CD14-positive monocyte (primary cell): ENCODE results near the gene PSORS1C2. TPM values are rescaled to one million over a fixed set of nuclear protein-coding genes. Genes with fewer than 3 reads are reported as not detected.

ENCODE experiments used
- DNase-seq, 3 donors: peaks; one replicate each; pipeline ENCODE4 v3.0.0-alpha.2; 2011 to 2022
- H2AFZ ChIP-seq: 2 replicates; pipeline ENCODE4 v1.6.0; 2012; ENCODE audit warnings: mild to moderate bottlenecking, low read depth, low read length, inconsistent platforms; ENCODE audit not compliant: insufficient read depth, poor library complexity, severe bottlenecking
- H3K27ac ChIP-seq, 2 donors: 1 replicate in 1 of 2; 2 replicates in 1 of 2; pipeline ENCODE4 v1.5.1; 2012 to 2013; ENCODE audit warnings: low read length in 2 of 2, control low read depth in 1 of 2, inconsistent platforms in 1 of 2, low read depth in 1 of 2, mild to moderate bottlenecking in 1 of 2
- H3K27me3 ChIP-seq, 2 donors: one replicate each; pipeline versions ENCODE4 v1.6.0 to v1.6.1; 2011 to 2013; ENCODE audit warnings: low read length in 2 of 2; ENCODE audit not compliant: control insufficient read depth in 2 of 2, insufficient read depth in 2 of 2
- H3K36me3 ChIP-seq, 2 donors: replicated peaks in 1 of 2; 1 replicate in 1 of 2; 2 replicates in 1 of 2; pipeline versions ENCODE4 v1.5.1 to v1.6.1; 2012 to 2013; ENCODE audit warnings: low read length in 2 of 2, control low read depth in 1 of 2, inconsistent platforms in 1 of 2, mild to moderate bottlenecking in 1 of 2; ENCODE audit not compliant: insufficient read depth in 2 of 2, control insufficient read depth in 1 of 2
- H3K4me1 ChIP-seq, 2 donors: 1 replicate in 1 of 2; 2 replicates in 1 of 2; pipeline versions ENCODE4 v1.5.1 to v1.6.1; 2012 to 2013; ENCODE audit warnings: low read length in 2 of 2, control low read depth in 1 of 2, inconsistent platforms in 1 of 2, mild to moderate bottlenecking in 1 of 2, moderate library complexity in 1 of 2; ENCODE audit not compliant: insufficient read depth in 2 of 2, control insufficient read depth in 1 of 2
- H3K4me2 ChIP-seq: replicated peaks from 2 replicates; pipeline ENCODE3; 2012; ENCODE audit warnings: low read length, moderate library complexity, mild to moderate bottlenecking; ENCODE audit not compliant: poor library complexity, severe bottlenecking; ENCODE audit errors: extremely low read depth
- H3K4me3 ChIP-seq, 3 experiments: fragments of 200-600 bp in 1 of 3; sonication (generic) in 1 of 3; replicated peaks in 1 of 3; 1 replicate in 2 of 3; 2 replicates in 1 of 3; pipeline ENCODE4 v1.5.1; 2011 to 2013; ENCODE audit warnings: low read length in 3 of 3, mild to moderate bottlenecking in 3 of 3, control low read depth in 2 of 3, low read depth in 2 of 3, inconsistent platforms in 1 of 3, moderate library complexity in 1 of 3
- H3K79me2 ChIP-seq: 2 replicates; pipeline ENCODE4 v1.6.0; 2012; ENCODE audit warnings: mild to moderate bottlenecking, control low read depth, inconsistent platforms, low read length, moderate library complexity; ENCODE audit not compliant: insufficient read depth
- H3K9ac ChIP-seq: 2 replicates; pipeline ENCODE4 v1.6.0; 2017; ENCODE audit warnings: low read length, mild to moderate bottlenecking; ENCODE audit not compliant: insufficient read depth, poor library complexity, severe bottlenecking
- H3K9me3 ChIP-seq, 2 donors: replicated peaks in 1 of 2; 1 replicate in 1 of 2; 2 replicates in 1 of 2; pipeline versions ENCODE4 v1.5.1 to v1.6.1; 2012 to 2013; ENCODE audit warnings: low read length in 2 of 2, control low read depth in 1 of 2; ENCODE audit not compliant: control insufficient read depth in 1 of 2, insufficient read depth in 1 of 2
- H4K20me1 ChIP-seq: 2 replicates; pipeline ENCODE4 v1.6.0; 2012; ENCODE audit warnings: mild to moderate bottlenecking, low read length, control low read depth, moderate library complexity; ENCODE audit not compliant: insufficient read depth
- H3K27ac Mint-ChIP-seq, 7 donors: one replicate each; pipeline ENCODE4 v1.8.0; 2020; ENCODE audit warnings: mild to moderate bottlenecking in 7 of 7, mixed read lengths in 7 of 7, moderate library complexity in 6 of 7, inconsistent platforms in 2 of 7
- H3K27me3 Mint-ChIP-seq, 3 donors: one replicate each; pipeline ENCODE4 v1.8.0; 2021 to 2022; ENCODE audit warnings: low read depth in 3 of 3, mild to moderate bottlenecking in 3 of 3, mixed read lengths in 3 of 3, moderate library complexity in 3 of 3, inconsistent platforms in 1 of 3
- H3K36me3 Mint-ChIP-seq, 2 donors: one replicate each; pipeline ENCODE4 v1.8.0; 2020; ENCODE audit warnings: mixed read lengths in 2 of 2, inconsistent platforms in 1 of 2, mild to moderate bottlenecking in 1 of 2
- H3K4me1 Mint-ChIP-seq: one replicate; pipeline ENCODE4 v1.8.0; 2020; ENCODE audit warnings: mild to moderate bottlenecking, mixed read lengths
- H3K4me3 Mint-ChIP-seq, 2 donors: one replicate each; pipeline ENCODE4 v1.8.0; 2020; ENCODE audit warnings: mild to moderate bottlenecking in 2 of 2, mixed read lengths in 2 of 2, moderate library complexity in 1 of 2
- H3K9me3 Mint-ChIP-seq, 7 donors: one replicate each; pipeline ENCODE4 v1.8.0; 2020 to 2022; ENCODE audit warnings: mixed read lengths in 7 of 7, mild to moderate bottlenecking in 6 of 7, moderate library complexity in 6 of 7, inconsistent platforms in 2 of 7
- WGBS: methylation state at CpG from one replicate; pipeline ENCODE4 v1.1.5; 2013; ENCODE audit warnings: missing lambda C conversion rate; ENCODE audit not compliant: insufficient coverage; 5-methylcytosine and 5-hydroxymethylcytosine counted together
- intact Hi-C, 2 donors: fragments of 100-400 bp; cut with micrococcal nuclease; formaldehyde crosslinking; loops; one replicate each; pipeline versions ENCODE4 v1.15.0 to v1.15.1; 2023
- polyA plus RNA-seq, 3 donors: library from polyadenylated mRNA; depleted of rRNA in 1 of 3; unstranded in 2 of 3; stranded (reverse) in 1 of 3; fragments of 300-500 nt in 2 of 3; fragments of >200 nt in 1 of 3; fragmentation: Illumina TruSeq in 2 of 3; gene quantifications; 1 replicate in 2 of 3; 2 replicates in 1 of 3; pipeline ENCODE4 v1.2.3, GENCODE V29; 2012 to 2021
- TF ChIP-seq, protein P1 (sequence below): fragments of 200-600 bp; IDR thresholded peaks from one replicate; pipeline ENCODE4 v1.8.0; 2022; ENCODE audit warnings: antibody characterized with exemption, mild to moderate bottlenecking

Gene PSORS1C2
- polyA plus RNA-seq, 3 donors, result not detected

DNA sequence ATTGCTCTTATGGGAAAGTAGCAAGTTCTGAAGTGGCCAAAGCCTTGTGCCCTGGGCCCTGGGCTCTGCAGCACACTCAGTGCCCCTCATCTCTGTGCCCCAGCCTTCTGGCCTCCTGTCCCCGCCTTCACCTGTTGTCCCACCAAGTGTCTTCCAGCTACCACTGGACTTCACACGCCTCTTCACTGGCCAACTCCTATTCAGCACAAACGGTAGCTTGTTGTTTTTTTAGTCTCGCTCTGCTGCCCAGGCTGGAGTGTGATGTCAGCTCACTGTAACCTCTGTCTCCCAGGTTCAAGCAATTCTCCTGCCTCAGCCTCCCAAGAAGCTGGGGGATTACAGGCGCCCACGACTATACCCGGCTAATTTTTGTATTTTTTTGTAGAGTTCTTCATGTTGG is 13.9 kb upstream of the PSORS1C2 start:
- WGBS, result 99% methylated on average over 7 of the region's 7 CpGs
- peak overlapping the region in 2 of 7 donors; percentile 40 to 81 for H3K27ac Mint-ChIP-seq

DNA sequence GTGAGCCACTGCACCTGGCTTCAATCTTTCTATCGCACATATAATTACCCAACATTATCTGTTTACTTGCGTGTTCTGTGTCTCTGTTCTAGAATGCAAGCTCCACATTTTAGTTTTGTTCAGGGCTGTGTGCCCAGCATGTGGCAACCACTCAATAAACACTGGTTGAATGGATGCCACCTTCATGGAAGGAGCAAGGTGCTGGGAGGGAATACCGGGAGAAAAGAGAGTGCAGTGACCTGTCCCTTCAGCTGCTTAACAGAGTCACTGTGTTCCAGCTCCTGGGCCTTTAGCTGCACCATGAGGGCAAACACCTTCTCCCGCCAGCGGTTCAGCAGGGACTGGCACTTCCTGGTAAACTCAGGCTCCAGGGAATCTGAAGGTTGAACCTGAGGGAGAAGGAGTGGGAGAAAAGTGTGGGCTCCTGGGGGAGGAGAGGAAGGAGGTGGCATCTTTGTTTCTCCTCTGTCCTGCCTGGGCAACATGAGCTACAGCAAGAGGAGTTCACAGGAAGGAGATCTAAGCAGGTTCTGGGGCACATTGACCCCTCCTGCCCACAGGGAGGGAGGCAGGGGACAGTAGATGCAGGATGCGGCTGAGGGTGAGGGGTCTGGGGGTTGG is 11.1 kb upstream of the PSORS1C2 start:
- Histone ChIP-seq H3K4me2 (no peak overlapping the region), H3K79me2 (no peaks in the 10 kb centered on the region), H3K4me3 (no peak overlapping the region), H4K20me1 (no peaks in the 10 kb centered on the region), H3K9ac (no peak overlapping the region), H2AFZ (no peak overlapping the region), H3K27ac (no peak overlapping the region), H3K9me3 (no peaks in the 10 kb centered on the region), H3K4me1 (no peaks in the 10 kb centered on the region), H3K36me3 (peaks cover 7 to 40% of the 10 kb centered on the region in 2 donors), H3K27me3 (no peaks in the 10 kb centered on the region)
- H3K27me3 Mint-ChIP-seq, result no peaks in the 10 kb centered on the region
- TF ChIP-seq, protein P1, sequence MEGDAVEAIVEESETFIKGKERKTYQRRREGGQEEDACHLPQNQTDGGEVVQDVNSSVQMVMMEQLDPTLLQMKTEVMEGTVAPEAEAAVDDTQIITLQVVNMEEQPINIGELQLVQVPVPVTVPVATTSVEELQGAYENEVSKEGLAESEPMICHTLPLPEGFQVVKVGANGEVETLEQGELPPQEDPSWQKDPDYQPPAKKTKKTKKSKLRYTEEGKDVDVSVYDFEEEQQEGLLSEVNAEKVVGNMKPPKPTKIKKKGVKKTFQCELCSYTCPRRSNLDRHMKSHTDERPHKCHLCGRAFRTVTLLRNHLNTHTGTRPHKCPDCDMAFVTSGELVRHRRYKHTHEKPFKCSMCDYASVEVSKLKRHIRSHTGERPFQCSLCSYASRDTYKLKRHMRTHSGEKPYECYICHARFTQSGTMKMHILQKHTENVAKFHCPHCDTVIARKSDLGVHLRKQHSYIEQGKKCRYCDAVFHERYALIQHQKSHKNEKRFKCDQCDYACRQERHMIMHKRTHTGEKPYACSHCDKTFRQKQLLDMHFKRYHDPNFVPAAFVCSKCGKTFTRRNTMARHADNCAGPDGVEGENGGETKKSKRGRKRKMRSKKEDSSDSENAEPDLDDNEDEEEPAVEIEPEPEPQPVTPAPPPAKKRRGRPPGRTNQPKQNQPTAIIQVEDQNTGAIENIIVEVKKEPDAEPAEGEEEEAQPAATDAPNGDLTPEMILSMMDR, result no peak
- WGBS, result 100% methylated on average over 6 of the region's 6 CpGs
- intact Hi-C loops, result no loop called here
- no peak for DNase-seq
- no peaks in the 10 kb centered on the region for H3K4me1 Mint-ChIP-seq
- peak overlapping the region in 2 of 7 donors; percentile 36 to 50 for H3K27ac Mint-ChIP-seq
- no peaks in the 10 kb centered on the region for H3K9me3 Mint-ChIP-seq
- H3K36me3 Mint-ChIP-seq, result peaks cover 30 to 45% of the 10 kb centered on the region in 2 donors
- H3K4me3 Mint-ChIP-seq, result no peak overlapping the region

More for the DNA sequence above, 13.9 kb upstream of the PSORS1C2 start:
- Histone ChIP-seq H3K27me3 (no peaks in the 10 kb centered on the region), H3K9ac (no peak overlapping the region), H4K20me1 (no peaks in the 10 kb centered on the region), H3K4me2 (no peak overlapping the region), H3K27ac (no peak overlapping the region), H2AFZ (no peak overlapping the region), H3K9me3 (no peaks in the 10 kb centered on the region), H3K4me1 (peaks cover 4 to 6% of the 10 kb centered on the region in 2 donors), H3K4me3 (no peak overlapping the region), H3K79me2 (no peaks in the 10 kb centered on the region), H3K36me3 (peaks cover 4 to 34% of the 10 kb centered on the region in 2 donors)
- Mint-ChIP-seq H3K27me3 (peaks cover 0 to 1% (median 0%) of the 10 kb centered on the region in 3 donors), H3K4me1 (peaks cover 9% of the 10 kb centered on the region), H3K9me3 (no peaks in the 10 kb centered on the region), H3K36me3 (peaks cover 21 to 35% of the 10 kb centered on the region in 2 donors), H3K4me3 (no peak overlapping the region)
- no peak for DNase-seq
- intact Hi-C loops, result no loop called here
- TF ChIP-seq, protein P1, result no peak
